Measurements from ENCODE around the gene EPB41L5.

Gene EPB41L5

GRCh38 chr2:120227111-120227991 lies 214.5 kb downstream of the EPB41L5 start:
- POLR2A ChIA-PET = no interaction called here
- CTCF ChIA-PET = interaction anchor here (1.3 to 1.8 kb wide), 3 partner anchors 25 to 86 kb away, joined by 3 to 6 read pairs (median 6); partner anchors contain the start of gene RALB
- TF ChIP-seq CTCF (IDR thresholded peaks at IDR 0.05; ENCODE audit: control extremely low read depth, extremely low read depth, low read depth, missing control alignments) = no peak
- DNase-seq (ENCODE audit: extremely low spot score) = no peak

DNA sequence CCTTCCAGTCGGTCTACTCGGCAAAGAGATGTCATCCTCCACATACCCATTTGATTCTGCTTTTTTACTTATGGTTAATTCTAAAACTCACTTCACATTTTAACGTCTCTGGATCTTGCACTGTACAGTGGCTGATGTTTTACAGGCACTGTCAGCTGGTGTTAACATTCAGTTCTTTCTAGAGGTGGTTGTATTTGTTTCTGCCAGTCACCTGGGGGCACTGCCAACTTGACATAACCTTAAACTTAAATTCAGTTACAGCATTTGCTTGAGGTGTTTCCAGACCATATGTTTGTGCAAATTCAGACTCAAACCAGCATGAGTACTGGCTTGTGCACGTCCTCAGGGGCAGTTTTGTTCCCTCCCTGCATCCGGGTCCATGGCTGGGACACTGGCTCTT lies 215.6 kb downstream of the EPB41L5 start:
- no peak for TF ChIP-seq CTCF (IDR thresholded peaks at IDR 0.05; ENCODE audit: control extremely low read depth, extremely low read depth, low read depth, missing control alignments)
- CTCF ChIA-PET = interaction anchor here (1.3 to 1.4 kb wide), 2 partner anchors 53 to 85 kb away, joined by 3 to 6 read pairs; no protein-coding TSS in a partner anchor
- no peak for DNase-seq (ENCODE audit: extremely low spot score)
- POLR2A ChIA-PET = no interaction called here
